PC-3 (cell line): ENCODE data around the gene DYNLL1. TPM values are rescaled to one million over a fixed set of nuclear protein-coding genes. Genes with fewer than 3 reads are reported as not detected.

Source experiments
- ATAC-seq: fragments of 200-7000 bp; cut with Tn5 transposase; 2 replicates; pipeline ENCODE4 v1.9.1; 2020; ENCODE audit warnings: mild to moderate bottlenecking, moderate library complexity
- BruUV-seq: library from RNA; stranded (reverse); fragments of 400-500 nt; replicated peaks from 2 replicates; lab custom pipeline; 2021; lab: Mats Ljungman, UMichigan
- CTCF ChIA-PET: fragments of 300-600 bp; sonication (Branson Sonifier 250); formaldehyde crosslinking; loops from one replicate; lab custom pipeline; 2022; ENCODE audit warnings: antibody characterized with exemption; lab: Charles Lee
- POLR2A ChIA-PET: fragments of 300-600 bp; sonication (Branson Sonifier 250); formaldehyde crosslinking; loops from one replicate; lab custom pipeline; 2022; ENCODE audit warnings: antibody characterized with exemption; ENCODE audit not compliant: unreplicated experiment; lab: Charles Lee
- DNase-seq: peaks from one replicate; pipeline ENCODE4 v3.0.0-alpha.2; 2015
- H2AFZ ChIP-seq: fragments of 300-600 bp; sonication (generic); 2 replicates; pipeline ENCODE4 v1.6.0; 2016; ENCODE audit warnings: antibody characterized with exemption, low read length
- H3F3A ChIP-seq: fragments of 300-600 bp; sonication (generic); one replicate; pipeline ENCODE4 v1.6.0; 2017; ENCODE audit warnings: antibody characterized with exemption, low read length, control low read depth, mild to moderate bottlenecking; ENCODE audit not compliant: unreplicated experiment
- H3K27ac ChIP-seq: fragments of 300-600 bp; sonication (generic); 2 replicates; pipeline ENCODE4 v1.5.1; 2016; ENCODE audit warnings: mild to moderate bottlenecking, low read length
- H3K27me3 ChIP-seq: fragments of 300-600 bp; sonication (generic); 2 replicates; pipeline ENCODE4 v1.6.1; 2016; ENCODE audit warnings: low read length, mixed read lengths
- H3K36me3 ChIP-seq: fragments of 300-600 bp; sonication (generic); 2 replicates; pipeline ENCODE4 v1.6.1; 2016; ENCODE audit warnings: low read depth, mixed run types, low read length, mixed read lengths
- H3K4me1 ChIP-seq: fragments of 300-600 bp; sonication (generic); 2 replicates; pipeline ENCODE4 v1.5.1; 2016; ENCODE audit warnings: low read length; ENCODE audit not compliant: insufficient read depth
- H3K4me2 ChIP-seq: fragments of 300-600 bp; sonication (generic); 2 replicates; pipeline ENCODE4 v1.6.0; 2016; ENCODE audit warnings: low read length
- H3K4me3 ChIP-seq: fragments of 300-600 bp; sonication (generic); 2 replicates; pipeline ENCODE4 v1.5.1; 2016; ENCODE audit warnings: mild to moderate bottlenecking, low read length, mixed read lengths
- H3K79me2 ChIP-seq: fragments of 300-600 bp; sonication (generic); 2 replicates; pipeline ENCODE4 v1.6.1; 2017; ENCODE audit warnings: low read length, mixed read lengths
- H3K9ac ChIP-seq: fragments of 300-600 bp; sonication (generic); 2 replicates; pipeline ENCODE4 v1.6.0; 2016; ENCODE audit warnings: mild to moderate bottlenecking, low read length
- H3K9me2 ChIP-seq: fragments of 300-600 bp; sonication (generic); replicated peaks from 2 replicates; pipeline ENCODE4 v1.6.1; 2016; ENCODE audit warnings: mixed run types, low read length, mixed read lengths
- H3K9me3 ChIP-seq: fragments of 300-600 bp; sonication (generic); 2 replicates; pipeline ENCODE4 v1.6.1; 2016; ENCODE audit warnings: low read length, mixed read lengths
- H4K20me1 ChIP-seq: fragments of 300-600 bp; sonication (generic); 2 replicates; pipeline ENCODE4 v1.6.1; 2016; ENCODE audit warnings: low read length, mixed read lengths
- CTCF ChIP-seq: fragments of 300-600 bp; sonication (generic); conservative IDR thresholded peaks from 2 replicates; pipeline ENCODE4 v1.5.1; 2017; ENCODE audit warnings: antibody characterized with exemption, low read depth, mild to moderate bottlenecking, low read length
- EZH2 ChIP-seq: fragments of 300-600 bp; sonication (generic); IDR thresholded peaks from one replicate; pipeline ENCODE4 v1.6.1; 2017; ENCODE audit warnings: antibody characterized with exemption, mild to moderate bottlenecking, low read length; ENCODE audit not compliant: unreplicated experiment
- EZH2phosphoT487 ChIP-seq: fragments of 300-600 bp; sonication (generic); IDR thresholded peaks from 2 replicates; pipeline ENCODE4 v1.6.1; 2018; ENCODE audit warnings: mild to moderate bottlenecking, antibody characterized with exemption, low read length, borderline replicate concordance
- intact Hi-C: fragments of 100-400 bp; cut with micrococcal nuclease; formaldehyde crosslinking; loops from 2 replicates; pipeline ENCODE4 v1.9.0; 2023
- total RNA-seq: library from RNA; depleted of rRNA; stranded (reverse); fragments of >200 nt; gene quantifications from 2 replicates; pipeline ENCODE4 v1.2.3, GENCODE V29; 2014

Gene DYNLL1
- total RNA-seq, 1 experiment from 2014 or later: 396 TPM

- no peak overlapping the region for H2AFZ ChIP-seq
- H3F3A ChIP-seq: no peaks in the 10 kb centered on the region
- peak; percentile 82 for DNase-seq
- H3K9me3 ChIP-seq: no peaks in the 10 kb centered on the region
- H3K9ac ChIP-seq: no peak overlapping the region
- H3K4me3 ChIP-seq: no peak overlapping the region
- intact Hi-C loops: loop anchor here (1.0 kb wide), 1 partner anchor 15 kb away; no protein-coding TSS in a partner anchor
- CTCF ChIA-PET: interaction anchor here (0.8 kb wide), 1 partner anchor 19 kb away, joined by 4 read pairs; no protein-coding TSS in a partner anchor
- no TSS peak for BruUV-seq
- no peaks in the 10 kb centered on the region for H3K27me3 ChIP-seq
- no peaks in the 10 kb centered on the region for H4K20me1 ChIP-seq
- peak overlapping the region; percentile 17; the same call in 1 of the 2 replicates for H3K4me2 ChIP-seq
- peaks cover 13% of the 10 kb centered on the region for H3K4me1 ChIP-seq
- no peaks in the 10 kb centered on the region for H3K79me2 ChIP-seq
- TF ChIP-seq EZH2phosphoT487 (no peak), EZH2 (no peak), CTCF (no peak)
- H3K27ac ChIP-seq: no peak overlapping the region
- POLR2A ChIA-PET: interaction anchor here (0.6 kb wide), 2 partner anchors 28 to 196 kb away, joined by 3 to 7 read pairs; partner anchors contain the start of gene RNU4-1
- H3K9me2 ChIP-seq: no peaks in the 10 kb centered on the region
- peak; percentile 96 for ATAC-seq
- H3K36me3 ChIP-seq: no peaks in the 10 kb centered on the region
Measured at GRCh38 chr12:120489018-120489417, 6.9 kb upstream of the DYNLL1 start.

DNA sequence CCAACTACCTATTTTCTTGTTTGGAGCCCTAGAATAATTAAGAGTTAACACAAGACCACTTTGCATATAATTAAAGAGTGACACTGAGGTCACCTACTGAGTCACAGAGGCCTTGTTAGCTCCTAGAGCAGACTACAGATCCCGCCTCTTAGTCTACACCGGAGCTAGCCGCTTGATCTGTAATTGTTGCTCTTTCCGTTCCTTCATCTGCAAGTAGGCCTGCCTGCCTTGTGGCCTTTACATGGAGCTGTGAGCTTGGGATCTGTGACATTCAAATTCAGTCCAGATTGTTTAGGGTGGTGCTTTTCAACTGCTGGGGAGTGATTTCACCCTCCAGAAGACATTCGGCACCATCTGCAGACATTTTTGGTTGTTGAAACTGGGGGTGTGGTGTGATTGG lies 5.6 kb upstream of the DYNLL1 start:
- Histone ChIP-seq H2AFZ (no peak overlapping the region), H3K27ac (no peak overlapping the region), H3K9ac (no peak overlapping the region), H3K4me2 (no peak overlapping the region), H3K4me3 (no peak overlapping the region), H3K36me3 (no peaks in the 10 kb centered on the region), H3K9me2 (no peaks in the 10 kb centered on the region), H3F3A (no peaks in the 10 kb centered on the region), H4K20me1 (no peaks in the 10 kb centered on the region), H3K27me3 (no peaks in the 10 kb centered on the region), H3K79me2 (peaks cover 10% of the 10 kb centered on the region), H3K4me1 (peaks cover 21% of the 10 kb centered on the region), H3K9me3 (no peaks in the 10 kb centered on the region)
- intact Hi-C loops: no loop called here
- DNase-seq (no peak), ATAC-seq (no peak)
- ChIA-PET POLR2A (no interaction called here), CTCF (no interaction called here)
- no TSS peak for BruUV-seq
- TF ChIP-seq CTCF (no peak), EZH2phosphoT487 (no peak), EZH2 (no peak)

DNA sequence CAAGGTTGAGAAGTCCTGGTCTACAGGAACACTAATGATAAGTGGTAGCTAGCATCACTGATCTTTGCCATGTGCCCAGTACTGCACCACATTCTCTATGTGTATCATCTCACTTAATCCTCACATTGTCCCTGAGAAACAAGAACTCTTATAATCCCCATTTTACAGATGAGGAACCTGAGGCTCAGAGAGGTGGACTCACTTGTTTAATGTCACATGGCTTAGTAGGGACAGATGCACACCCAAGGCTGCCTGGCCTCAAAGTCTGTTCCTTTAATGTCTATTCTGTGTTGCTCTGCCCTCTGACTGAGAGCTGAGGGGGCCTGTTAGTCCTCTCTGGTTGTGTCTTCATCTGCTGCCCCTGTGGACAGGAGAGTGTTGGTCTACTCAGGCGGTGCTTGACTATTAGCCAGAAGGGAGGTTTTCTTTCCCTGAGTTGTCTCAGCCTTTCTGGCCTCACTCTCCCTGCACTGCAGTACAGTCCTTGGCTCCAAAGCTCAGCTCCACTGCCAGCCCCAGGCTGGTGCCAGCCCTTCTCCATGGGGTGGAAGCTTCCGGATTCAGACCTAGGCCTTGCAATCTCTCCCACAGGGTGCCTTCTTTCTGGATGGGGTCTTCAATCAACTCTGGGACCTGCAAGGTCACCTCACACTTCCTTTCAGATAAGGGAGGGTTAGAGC lies 4.9 kb upstream of the DYNLL1 start:
- CTCF ChIA-PET: interaction anchor here (0.6 kb wide), 1 partner anchor 103 kb away, joined by 3 read pairs; no protein-coding TSS in a partner anchor
- Histone ChIP-seq H3K27me3 (no peaks in the 10 kb centered on the region), H3K9ac (no peak overlapping the region), H2AFZ (no peak overlapping the region), H3K9me2 (no peaks in the 10 kb centered on the region), H3K4me1 (peaks cover 22% of the 10 kb centered on the region), H3K36me3 (no peaks in the 10 kb centered on the region), H3K9me3 (no peaks in the 10 kb centered on the region), H3K27ac (no peak overlapping the region), H3K4me3 (no peak overlapping the region), H3K79me2 (peaks cover 13% of the 10 kb centered on the region), H3F3A (no peaks in the 10 kb centered on the region), H4K20me1 (no peaks in the 10 kb centered on the region), H3K4me2 (no peak overlapping the region)
- no peak for DNase-seq
- POLR2A ChIA-PET: no interaction called here
- intact Hi-C loops: no loop called here
- BruUV-seq: no TSS peak
- ATAC-seq: no peak
- no peak for TF ChIP-seq EZH2
